ENCODE data around the gene PPP2R5E. TPM values are rescaled to one million over a fixed set of nuclear protein-coding genes. Genes with fewer than 3 reads are reported as not detected.

Gene PPP2R5E
- total and polyA plus RNA-seq, 2 of the 8 experiments (the other 6 are each of a cell fraction or from before 2014, with no cell fraction given): 6.8 to 64.6 TPM

GRCh38 chr14:63551332-63551731 is 8.2 kb upstream of the PPP2R5E start (continued):
- no peak for TF ChIP-seq EP300 (IDR thresholded peaks at IDR 0.05; ENCODE audit: borderline replicate concordance in 1 of 2, low read depth in 2 of 2, low read length in 2 of 2)
- TF ChIP-seq EZH2 (IDR thresholded peaks at IDR 0.05; ENCODE audit: low read depth, low read length, severe bottlenecking): no peak
- no peak for TF ChIP-seq JUN (IDR thresholded peaks at IDR 0.05; ENCODE audit: low read depth, low read length)
- no peak for TF ChIP-seq CBX8 (IDR thresholded peaks at IDR 0.05; ENCODE audit: borderline replicate concordance, low read depth, low read length)
- TF ChIP-seq JUND (IDR thresholded peaks at IDR 0.05; ENCODE audit: low read length): no peak
- TF ChIP-seq, protein P1, sequence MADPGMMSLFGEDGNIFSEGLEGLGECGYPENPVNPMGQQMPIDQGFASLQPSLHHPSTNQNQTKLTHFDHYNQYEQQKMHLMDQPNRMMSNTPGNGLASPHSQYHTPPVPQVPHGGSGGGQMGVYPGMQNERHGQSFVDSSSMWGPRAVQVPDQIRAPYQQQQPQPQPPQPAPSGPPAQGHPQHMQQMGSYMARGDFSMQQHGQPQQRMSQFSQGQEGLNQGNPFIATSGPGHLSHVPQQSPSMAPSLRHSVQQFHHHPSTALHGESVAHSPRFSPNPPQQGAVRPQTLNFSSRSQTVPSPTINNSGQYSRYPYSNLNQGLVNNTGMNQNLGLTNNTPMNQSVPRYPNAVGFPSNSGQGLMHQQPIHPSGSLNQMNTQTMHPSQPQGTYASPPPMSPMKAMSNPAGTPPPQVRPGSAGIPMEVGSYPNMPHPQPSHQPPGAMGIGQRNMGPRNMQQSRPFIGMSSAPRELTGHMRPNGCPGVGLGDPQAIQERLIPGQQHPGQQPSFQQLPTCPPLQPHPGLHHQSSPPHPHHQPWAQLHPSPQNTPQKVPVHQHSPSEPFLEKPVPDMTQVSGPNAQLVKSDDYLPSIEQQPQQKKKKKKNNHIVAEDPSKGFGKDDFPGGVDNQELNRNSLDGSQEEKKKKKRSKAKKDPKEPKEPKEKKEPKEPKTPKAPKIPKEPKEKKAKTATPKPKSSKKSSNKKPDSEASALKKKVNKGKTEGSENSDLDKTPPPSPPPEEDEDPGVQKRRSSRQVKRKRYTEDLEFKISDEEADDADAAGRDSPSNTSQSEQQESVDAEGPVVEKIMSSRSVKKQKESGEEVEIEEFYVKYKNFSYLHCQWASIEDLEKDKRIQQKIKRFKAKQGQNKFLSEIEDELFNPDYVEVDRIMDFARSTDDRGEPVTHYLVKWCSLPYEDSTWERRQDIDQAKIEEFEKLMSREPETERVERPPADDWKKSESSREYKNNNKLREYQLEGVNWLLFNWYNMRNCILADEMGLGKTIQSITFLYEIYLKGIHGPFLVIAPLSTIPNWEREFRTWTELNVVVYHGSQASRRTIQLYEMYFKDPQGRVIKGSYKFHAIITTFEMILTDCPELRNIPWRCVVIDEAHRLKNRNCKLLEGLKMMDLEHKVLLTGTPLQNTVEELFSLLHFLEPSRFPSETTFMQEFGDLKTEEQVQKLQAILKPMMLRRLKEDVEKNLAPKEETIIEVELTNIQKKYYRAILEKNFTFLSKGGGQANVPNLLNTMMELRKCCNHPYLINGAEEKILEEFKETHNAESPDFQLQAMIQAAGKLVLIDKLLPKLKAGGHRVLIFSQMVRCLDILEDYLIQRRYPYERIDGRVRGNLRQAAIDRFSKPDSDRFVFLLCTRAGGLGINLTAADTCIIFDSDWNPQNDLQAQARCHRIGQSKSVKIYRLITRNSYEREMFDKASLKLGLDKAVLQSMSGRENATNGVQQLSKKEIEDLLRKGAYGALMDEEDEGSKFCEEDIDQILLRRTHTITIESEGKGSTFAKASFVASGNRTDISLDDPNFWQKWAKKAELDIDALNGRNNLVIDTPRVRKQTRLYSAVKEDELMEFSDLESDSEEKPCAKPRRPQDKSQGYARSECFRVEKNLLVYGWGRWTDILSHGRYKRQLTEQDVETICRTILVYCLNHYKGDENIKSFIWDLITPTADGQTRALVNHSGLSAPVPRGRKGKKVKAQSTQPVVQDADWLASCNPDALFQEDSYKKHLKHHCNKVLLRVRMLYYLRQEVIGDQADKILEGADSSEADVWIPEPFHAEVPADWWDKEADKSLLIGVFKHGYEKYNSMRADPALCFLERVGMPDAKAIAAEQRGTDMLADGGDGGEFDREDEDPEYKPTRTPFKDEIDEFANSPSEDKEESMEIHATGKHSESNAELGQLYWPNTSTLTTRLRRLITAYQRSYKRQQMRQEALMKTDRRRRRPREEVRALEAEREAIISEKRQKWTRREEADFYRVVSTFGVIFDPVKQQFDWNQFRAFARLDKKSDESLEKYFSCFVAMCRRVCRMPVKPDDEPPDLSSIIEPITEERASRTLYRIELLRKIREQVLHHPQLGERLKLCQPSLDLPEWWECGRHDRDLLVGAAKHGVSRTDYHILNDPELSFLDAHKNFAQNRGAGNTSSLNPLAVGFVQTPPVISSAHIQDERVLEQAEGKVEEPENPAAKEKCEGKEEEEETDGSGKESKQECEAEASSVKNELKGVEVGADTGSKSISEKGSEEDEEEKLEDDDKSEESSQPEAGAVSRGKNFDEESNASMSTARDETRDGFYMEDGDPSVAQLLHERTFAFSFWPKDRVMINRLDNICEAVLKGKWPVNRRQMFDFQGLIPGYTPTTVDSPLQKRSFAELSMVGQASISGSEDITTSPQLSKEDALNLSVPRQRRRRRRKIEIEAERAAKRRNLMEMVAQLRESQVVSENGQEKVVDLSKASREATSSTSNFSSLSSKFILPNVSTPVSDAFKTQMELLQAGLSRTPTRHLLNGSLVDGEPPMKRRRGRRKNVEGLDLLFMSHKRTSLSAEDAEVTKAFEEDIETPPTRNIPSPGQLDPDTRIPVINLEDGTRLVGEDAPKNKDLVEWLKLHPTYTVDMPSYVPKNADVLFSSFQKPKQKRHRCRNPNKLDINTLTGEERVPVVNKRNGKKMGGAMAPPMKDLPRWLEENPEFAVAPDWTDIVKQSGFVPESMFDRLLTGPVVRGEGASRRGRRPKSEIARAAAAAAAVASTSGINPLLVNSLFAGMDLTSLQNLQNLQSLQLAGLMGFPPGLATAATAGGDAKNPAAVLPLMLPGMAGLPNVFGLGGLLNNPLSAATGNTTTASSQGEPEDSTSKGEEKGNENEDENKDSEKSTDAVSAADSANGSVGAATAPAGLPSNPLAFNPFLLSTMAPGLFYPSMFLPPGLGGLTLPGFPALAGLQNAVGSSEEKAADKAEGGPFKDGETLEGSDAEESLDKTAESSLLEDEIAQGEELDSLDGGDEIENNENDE (IDR thresholded peaks at IDR 0.05; ENCODE audit: insufficient replicate concordance, low read length): no peak

Data from H1 (cell line).